HepG2 (cell line): ENCODE data around the gene TUBB4B. TPM values are rescaled to one million over a fixed set of nuclear protein-coding genes. Genes with fewer than 3 reads are reported as not detected.

ENCODE experiments used
- CCDC6 ChIP-seq: sonication (generic); formaldehyde crosslinking; IDR thresholded peaks from 2 replicates; pipeline ENCODE4 v1.8.1; 2022; ENCODE audit warnings: mild to moderate bottlenecking, missing genetic modification reagents, moderate library complexity
- DNMT3B ChIP-seq: conservative IDR thresholded peaks from 2 replicates; pipeline ENCODE4 v1.6.1; 2016; ENCODE audit warnings: missing biosample characterization, control low read depth
- FOXK1 ChIP-seq: sonication (generic); formaldehyde crosslinking; IDR thresholded peaks from 2 replicates; pipeline ENCODE4 v1.4.0; 2020; ENCODE audit warnings: low read depth, missing genetic modification reagents, borderline replicate concordance
- JUND ChIP-seq: sonication (generic); formaldehyde crosslinking; IDR thresholded peaks from 2 replicates; pipeline ENCODE4 v1.8.0; 2022; ENCODE audit warnings: mild to moderate bottlenecking, missing genetic modification reagents
- MBNL3 ChIP-seq: fragments of 250-450 bp; sonication (Bioruptor Pico); conservative IDR thresholded peaks from 2 replicates; pipeline ENCODE4 v1.8.0; 2022; ENCODE audit warnings: mild to moderate bottlenecking, inconsistent platforms
- MXD1 ChIP-seq: sonication (generic); formaldehyde crosslinking; IDR thresholded peaks from 2 replicates; pipeline ENCODE4 v1.4.0; 2020; ENCODE audit warnings: mild to moderate bottlenecking, missing genetic modification reagents
- NFKB2 ChIP-seq: sonication (generic); formaldehyde crosslinking; IDR thresholded peaks from 2 replicates; pipeline ENCODE4 v1.4.0; 2020; ENCODE audit warnings: missing genetic modification reagents, borderline replicate concordance
- PHF20 ChIP-seq: sonication (generic); formaldehyde crosslinking; IDR thresholded peaks from 2 replicates; pipeline ENCODE4 v1.5.0; 2020; ENCODE audit warnings: mild to moderate bottlenecking, missing genetic modification reagents
- RELA ChIP-seq: sonication (generic); formaldehyde crosslinking; IDR thresholded peaks from 2 replicates; pipeline ENCODE4 v1.4.0; 2020; ENCODE audit warnings: missing genetic modification reagents
- RXRA ChIP-seq: sonication (generic); formaldehyde crosslinking; IDR thresholded peaks from 2 replicates; pipeline ENCODE4 v1.5.1; 2020; ENCODE audit warnings: missing genetic modification reagents
- TCF7 ChIP-seq: sonication (generic); IDR thresholded peaks from 2 replicates; pipeline ENCODE4 v1.6.1; 2016; ENCODE audit warnings: antibody characterized with exemption, low read depth
- TEAD2 ChIP-seq: sonication (generic); formaldehyde crosslinking; IDR thresholded peaks from 2 replicates; pipeline ENCODE4 v1.9.0; 2021; ENCODE audit warnings: missing genetic modification reagents
- ZBTB25 ChIP-seq: IDR thresholded peaks from 2 replicates; pipeline ENCODE4 v1.6.1; 2018; ENCODE audit warnings: missing genetic modification reagents
- ZFP41 ChIP-seq: sonication (generic); formaldehyde crosslinking; IDR thresholded peaks from 2 replicates; pipeline ENCODE4 v1.4.0; 2020; ENCODE audit warnings: mild to moderate bottlenecking, missing genetic modification reagents, borderline replicate concordance
- ZMYM3 ChIP-seq: sonication (generic); formaldehyde crosslinking; IDR thresholded peaks from 2 replicates; pipeline ENCODE4 v1.5.1; 2020; ENCODE audit warnings: mild to moderate bottlenecking, missing genetic modification reagents
- ZNF280D ChIP-seq: sonication (generic); formaldehyde crosslinking; IDR thresholded peaks from 2 replicates; pipeline ENCODE4 v1.5.1; 2020; ENCODE audit warnings: mild to moderate bottlenecking, missing genetic modification reagents
- ZNF740 ChIP-seq: sonication (generic); formaldehyde crosslinking; IDR thresholded peaks from 2 replicates; pipeline ENCODE4 v1.4.0; 2020; ENCODE audit warnings: missing genetic modification reagents
- ZNF780A ChIP-seq: sonication (generic); formaldehyde crosslinking; IDR thresholded peaks from 2 replicates; pipeline ENCODE4 v1.8.0; 2022; ENCODE audit warnings: mild to moderate bottlenecking, missing genetic modification reagents, moderate library complexity
- ZNF792 ChIP-seq: IDR thresholded peaks from 2 replicates; pipeline ENCODE4 v1.6.1; 2016
- ZNF841 ChIP-seq: sonication (generic); formaldehyde crosslinking; IDR thresholded peaks from 2 replicates; pipeline ENCODE4 v1.8.1; 2023; ENCODE audit warnings: missing genetic modification reagents, borderline replicate concordance
- ZSCAN31 ChIP-seq: sonication (generic); formaldehyde crosslinking; IDR thresholded peaks from 2 replicates; pipeline ENCODE4 v1.5.0; 2020; ENCODE audit warnings: low read depth, mild to moderate bottlenecking, missing genetic modification reagents
- polyA plus RNA-seq, 8 experiments: library from polyadenylated mRNA; depleted of rRNA in 3 of 8; stranded (reverse) in 7 of 8; unstranded in 1 of 8; fragments of >200 nt; fragmentation: Illumina TruSeq in 4 of 8; extraction: Trizol in 4 of 8; gene quantifications; 2 replicates each; pipeline versions ENCODE4 v1.2.1 to v1.2.3, GENCODE V29; 2011 to 2016; ENCODE audit warnings: low read depth in 4 of 8, missing spikeins in 1 of 8, mixed read lengths in 1 of 8; ENCODE audit not compliant: insufficient read depth in 1 of 8
- total RNA-seq, 5 experiments: library from RNA; depleted of rRNA; stranded (reverse); fragments of >200 nt; fragmentation: Illumina TruSeq; extraction: Trizol; gene quantifications; 2 replicates each; pipeline ENCODE4 v1.2.3, GENCODE V29; 2016; ENCODE audit warnings: low read depth in 1 of 5
- TF ChIP-seq, protein P1 (sequence below): sonication (generic); formaldehyde crosslinking; IDR thresholded peaks from 2 replicates; pipeline ENCODE4 v1.4.0; 2020; ENCODE audit warnings: low read depth, mild to moderate bottlenecking, missing genetic modification reagents

TUBB4B gene
- total and polyA plus RNA-seq, 2 of the 13 experiments (the other 11 are each of a cell fraction or from before 2014, with no cell fraction given) = 182 to 412 TPM

- TF ChIP-seq DNMT3B (CRISPR knock-in tag) (no peak; the same call in 1 of the 2 replicates), RELA (CRISPR knock-in tag) (no peak), CCDC6 (CRISPR knock-in tag) (peak; percentile 47; the same call in 1 of the 2 replicates), ZBTB25 (CRISPR knock-in tag) (peak; percentile 77; the same call in 1 of the 2 replicates), ZNF841 (CRISPR knock-in tag) (no peak), FOXK1 (peak; percentile 89; the same call in 1 of the 2 replicates), ZNF740 (CRISPR knock-in tag) (no peak; the same call in 1 of the 2 replicates), JUND (CRISPR knock-in tag) (no peak), ZMYM3 (CRISPR knock-in tag) (no peak), NFKB2 (CRISPR knock-in tag) (no peak), ZSCAN31 (no peak), PHF20 (CRISPR knock-in tag) (peak; percentile 98), ZNF280D (CRISPR knock-in tag) (0 out of 2 replicates have a peak, but pooled peaks have one; percentile 53), TEAD2 (CRISPR knock-in tag) (no peak), ZNF792 (CRISPR knock-in tag) (no peak), TCF7 (no peak), ZNF780A (CRISPR knock-in tag) (no peak; the same call in 1 of the 2 replicates), RXRA (peak; percentile 54; the same call in 1 of the 2 replicates), MXD1 (CRISPR knock-in tag) (no peak), ZFP41 (CRISPR knock-in tag) (no peak), MBNL3 (CRISPR knock-in tag) (no peak)
- TF ChIP-seq, protein P1, sequence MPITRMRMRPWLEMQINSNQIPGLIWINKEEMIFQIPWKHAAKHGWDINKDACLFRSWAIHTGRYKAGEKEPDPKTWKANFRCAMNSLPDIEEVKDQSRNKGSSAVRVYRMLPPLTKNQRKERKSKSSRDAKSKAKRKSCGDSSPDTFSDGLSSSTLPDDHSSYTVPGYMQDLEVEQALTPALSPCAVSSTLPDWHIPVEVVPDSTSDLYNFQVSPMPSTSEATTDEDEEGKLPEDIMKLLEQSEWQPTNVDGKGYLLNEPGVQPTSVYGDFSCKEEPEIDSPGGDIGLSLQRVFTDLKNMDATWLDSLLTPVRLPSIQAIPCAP = no peak
These were observed 35.7 kb upstream of the TUBB4B start, which contains the start of the genes NDOR1 and TMEM203 (continued) for GRCh38 chr9:137205126-137206069.
